DMS53 treated with DMSO at 0.1 percent for 48 hours (cell line): Measurements from ENCODE around the gene KCNG1.
"Not testable (repeated sequence)": the region's sequence is repeated elsewhere in the genome, so short reads cannot be mapped to it uniquely, and the experiment has no call there.

ENCODE experiments used
- DNase-seq: peaks from one replicate; lab custom pipeline; 2025; ENCODE audit not compliant: unreplicated experiment; lab: John Stamatoyannopoulos, UW

The KCNG1 gene, protein sequence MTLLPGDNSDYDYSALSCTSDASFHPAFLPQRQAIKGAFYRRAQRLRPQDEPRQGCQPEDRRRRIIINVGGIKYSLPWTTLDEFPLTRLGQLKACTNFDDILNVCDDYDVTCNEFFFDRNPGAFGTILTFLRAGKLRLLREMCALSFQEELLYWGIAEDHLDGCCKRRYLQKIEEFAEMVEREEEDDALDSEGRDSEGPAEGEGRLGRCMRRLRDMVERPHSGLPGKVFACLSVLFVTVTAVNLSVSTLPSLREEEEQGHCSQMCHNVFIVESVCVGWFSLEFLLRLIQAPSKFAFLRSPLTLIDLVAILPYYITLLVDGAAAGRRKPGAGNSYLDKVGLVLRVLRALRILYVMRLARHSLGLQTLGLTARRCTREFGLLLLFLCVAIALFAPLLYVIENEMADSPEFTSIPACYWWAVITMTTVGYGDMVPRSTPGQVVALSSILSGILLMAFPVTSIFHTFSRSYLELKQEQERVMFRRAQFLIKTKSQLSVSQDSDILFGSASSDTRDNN

DNA sequence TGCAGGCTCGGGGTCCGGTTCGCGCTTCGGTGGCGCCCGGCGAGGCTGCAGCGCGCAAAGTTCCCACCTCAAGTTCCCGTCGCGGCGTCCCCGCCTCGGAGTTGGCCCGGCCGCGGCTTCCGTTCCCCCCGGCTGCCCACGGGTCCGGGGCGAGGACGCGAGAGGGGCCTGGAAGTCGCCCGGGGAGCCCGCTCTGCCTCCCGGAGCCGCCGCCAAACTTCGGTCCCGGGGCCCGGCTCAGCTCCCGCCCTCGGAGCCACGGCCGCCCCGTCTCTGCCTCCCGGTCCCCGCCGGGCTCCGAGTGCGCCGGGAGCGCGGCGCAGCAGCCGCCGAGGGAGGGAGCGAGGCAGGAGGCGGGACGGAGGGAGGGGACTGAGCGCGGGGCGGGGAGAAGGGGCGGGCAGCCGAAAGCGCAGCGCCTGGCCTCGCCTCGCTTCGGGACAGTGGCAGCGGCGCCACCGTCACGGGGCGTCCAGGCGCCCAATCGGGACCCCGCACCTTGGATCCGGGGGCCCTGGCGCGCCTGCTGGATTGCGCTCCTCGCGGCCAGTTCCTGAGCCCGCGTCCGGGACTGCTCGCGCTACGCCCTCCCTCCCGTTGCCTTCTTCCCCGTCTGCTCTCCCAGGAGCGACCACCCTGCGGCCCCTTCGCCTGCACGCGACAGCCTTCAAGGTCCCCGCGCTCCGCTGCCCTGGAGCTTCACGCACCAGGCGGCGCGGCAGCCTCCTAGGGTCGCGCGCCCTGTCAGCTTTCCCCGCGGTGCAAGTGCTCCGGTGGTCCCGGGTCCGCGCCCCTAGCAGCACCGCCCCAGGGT lies at the start of gene KCNG1:
Gene KCNG1 (minus strand): TSS at position 305 of the 814 bp plus-strand sequence. CDS start 12,769 bp downstream, outside the sequence.
- no peak for DNase-seq

DNA sequence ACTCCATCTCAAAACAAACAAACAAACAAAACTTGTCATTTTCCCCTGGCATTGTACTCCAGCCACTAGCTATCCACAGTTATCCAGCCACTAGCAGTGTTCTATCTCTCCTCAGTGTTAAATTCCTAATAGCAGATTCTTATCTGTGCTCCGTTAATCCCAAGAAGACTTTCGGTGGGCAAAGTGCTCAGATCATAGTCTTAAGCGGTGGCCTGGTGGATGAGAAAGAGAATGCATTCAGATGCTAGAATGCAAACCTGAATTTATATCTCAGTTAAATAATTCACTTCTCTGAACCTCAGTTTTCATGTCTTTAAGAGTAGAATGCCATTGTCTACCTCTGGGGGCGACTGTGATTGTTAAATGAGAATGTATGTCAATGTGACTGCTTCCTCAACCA lies 47.7 kb upstream of the KCNG1 start:
- no peak for DNase-seq

DNA sequence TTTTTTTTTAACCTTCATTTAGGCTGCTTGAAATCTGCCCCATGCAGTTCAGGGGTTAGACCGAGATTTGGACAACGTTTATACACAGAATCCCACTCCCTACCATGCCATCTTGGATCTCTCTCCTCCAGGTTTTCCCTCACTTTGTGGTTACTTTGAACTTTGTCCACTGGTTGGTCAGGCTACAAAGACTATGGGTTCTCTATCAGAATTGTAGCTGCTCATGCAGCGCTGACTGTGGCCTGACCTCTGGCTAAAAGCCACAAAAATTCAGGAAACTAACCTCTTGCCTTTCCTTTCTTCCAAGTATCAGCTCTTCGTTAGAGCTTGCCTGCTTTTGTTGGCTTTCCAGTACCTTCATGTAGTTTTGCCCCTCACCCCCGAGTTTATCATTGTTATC lies 44.9 kb upstream of the KCNG1 start:
- no peak for DNase-seq

DNA sequence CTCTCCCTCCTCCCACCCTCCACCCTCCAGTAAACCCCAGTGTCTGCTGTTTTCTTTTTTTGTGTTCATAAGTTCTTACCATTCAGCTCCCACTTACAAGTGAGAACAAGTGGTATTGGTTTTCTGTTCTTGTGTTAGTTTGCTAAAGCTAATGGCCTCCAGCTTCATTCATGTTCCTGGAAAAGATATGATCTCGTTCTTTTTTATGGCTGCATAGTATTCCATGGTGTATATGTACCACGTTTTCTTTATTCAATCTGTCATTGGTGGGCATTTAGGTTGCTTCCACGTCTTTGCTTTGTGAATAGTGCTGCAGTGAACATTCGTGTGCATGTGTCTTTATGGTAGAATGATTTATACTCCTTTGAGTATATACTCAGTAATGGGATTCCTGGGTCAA lies 42.7 kb upstream of the KCNG1 start:
- DNase-seq, result no peak

DNA sequence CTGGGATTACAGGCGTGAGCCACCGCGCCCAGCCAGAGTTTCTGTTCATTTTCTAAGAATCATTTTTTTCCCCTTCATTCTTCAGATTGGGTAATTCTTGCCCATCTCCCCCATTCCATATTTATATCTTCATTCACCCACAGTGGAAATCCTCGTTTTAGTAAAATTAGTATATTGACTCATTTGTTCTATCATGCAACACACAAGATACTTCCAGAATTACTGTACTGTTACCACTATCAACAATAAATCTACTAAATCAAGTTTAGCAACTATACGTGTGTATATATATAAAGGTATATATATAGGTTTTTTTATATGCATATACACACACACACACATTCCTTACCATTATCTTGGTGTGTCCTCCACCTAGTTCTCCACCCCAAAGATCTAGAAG lies 41.2 kb upstream of the KCNG1 start:
- DNase-seq, result no peak

DNA sequence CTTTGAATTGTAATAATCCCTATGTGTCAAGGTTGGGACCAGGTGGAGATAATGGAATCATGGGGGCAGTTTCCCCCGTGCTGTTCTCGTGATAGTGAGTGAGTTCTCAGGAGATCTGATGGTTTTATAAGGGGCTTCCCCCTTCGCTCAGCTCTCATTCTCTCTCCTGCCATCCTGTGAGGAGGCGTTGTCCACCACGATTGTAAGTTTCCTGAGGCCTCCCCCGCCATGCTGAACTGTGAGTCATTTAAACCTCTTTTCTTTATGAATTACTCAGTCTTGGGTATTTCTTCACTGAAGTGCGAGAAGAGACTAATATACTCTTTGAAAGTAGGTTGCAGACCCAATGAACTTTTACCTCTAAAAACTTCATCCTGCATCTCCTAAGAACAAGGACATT lies 39.2 kb upstream of the KCNG1 start:
- DNase-seq, result no peak

DNA sequence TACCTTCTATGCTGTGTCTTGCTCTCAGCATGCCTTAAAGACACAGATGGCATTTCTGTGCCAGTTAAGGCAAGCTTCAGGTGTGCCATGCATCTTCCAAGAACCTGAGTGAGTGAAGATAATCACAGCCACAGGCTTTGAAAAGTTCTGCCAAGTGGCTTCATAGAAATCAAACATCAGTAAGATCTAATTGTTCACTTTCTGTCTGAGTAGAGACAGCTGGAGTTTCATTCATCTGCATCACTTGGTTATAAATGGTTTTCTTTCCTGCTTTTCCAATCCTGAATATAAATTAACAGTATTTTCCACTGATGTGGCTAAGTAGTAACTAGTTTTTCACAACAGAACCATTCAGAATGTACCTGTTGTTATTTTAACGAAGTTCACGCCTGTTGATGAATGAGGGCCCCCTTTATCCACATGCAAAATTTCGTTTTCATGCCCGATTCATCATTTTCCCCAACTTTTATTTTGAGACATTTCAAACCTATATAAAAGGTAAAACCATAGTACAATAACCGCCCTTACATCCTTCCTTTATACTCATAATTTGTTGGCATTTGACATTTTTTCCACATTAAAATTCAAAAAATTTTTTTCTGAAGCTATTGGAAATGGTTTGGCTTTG lies 38.6 kb upstream of the KCNG1 start:
- no peak for DNase-seq

DNA sequence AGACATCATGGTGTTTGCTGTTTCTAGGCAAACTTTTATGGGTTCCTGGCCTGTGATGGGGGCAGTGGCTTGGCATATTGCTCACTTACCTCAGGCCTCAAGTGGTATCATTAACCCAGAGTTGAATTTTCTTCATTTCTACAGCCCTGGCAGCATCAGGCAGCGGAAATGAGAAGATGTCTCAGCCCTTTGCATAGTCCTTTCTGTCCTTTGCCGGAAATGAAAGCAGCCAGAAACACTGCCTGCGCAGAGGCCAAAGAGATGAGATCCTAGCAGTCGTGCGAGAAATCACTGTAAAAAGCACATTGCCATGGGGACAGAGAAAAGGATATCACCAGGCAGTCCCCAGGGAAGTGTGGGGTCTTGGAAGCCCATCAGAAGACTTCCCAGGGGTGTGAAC lies 37.4 kb upstream of the KCNG1 start:
- no peak for DNase-seq

DNA sequence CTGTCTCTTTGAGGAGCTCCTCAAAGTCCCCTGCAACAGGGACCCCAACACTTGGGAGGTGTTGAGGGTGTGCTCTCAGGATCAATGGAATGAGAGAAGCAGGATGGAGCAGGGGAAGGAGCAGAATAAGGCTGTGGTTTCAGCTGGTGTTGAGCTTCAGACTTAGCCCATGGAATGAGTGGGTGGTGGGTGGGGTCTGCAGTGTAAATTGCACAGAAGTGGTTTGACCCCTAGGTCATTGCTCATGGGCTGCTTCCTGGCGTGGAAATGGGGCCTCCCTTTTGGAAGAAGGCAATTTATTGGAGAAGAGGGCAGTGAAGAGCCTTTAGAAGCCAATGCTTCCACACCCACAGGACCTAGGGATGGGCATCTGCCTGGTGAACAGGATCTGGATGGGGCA lies 37.0 kb upstream of the KCNG1 start:
- no peak for DNase-seq

DNA sequence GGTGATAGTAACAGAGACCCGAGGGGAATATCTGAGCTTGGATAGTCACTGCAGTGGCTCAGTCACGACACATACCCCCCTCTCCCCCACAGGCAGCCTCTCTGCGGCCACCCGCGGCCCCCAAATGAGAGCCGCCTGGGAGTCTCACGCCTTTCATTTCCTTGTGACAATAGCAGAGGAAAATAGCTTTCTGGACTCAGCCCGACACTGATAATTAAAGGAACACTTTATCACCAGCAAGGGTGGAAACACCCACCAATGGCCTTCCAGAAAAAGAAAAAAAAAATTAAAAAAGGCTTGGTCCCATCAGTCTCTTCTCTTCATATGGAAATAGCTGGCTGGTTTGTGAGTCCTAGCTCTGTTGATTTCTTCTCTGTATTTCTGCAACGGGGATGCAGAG lies 35.1 kb upstream of the KCNG1 start:
- no peak for DNase-seq

DNA sequence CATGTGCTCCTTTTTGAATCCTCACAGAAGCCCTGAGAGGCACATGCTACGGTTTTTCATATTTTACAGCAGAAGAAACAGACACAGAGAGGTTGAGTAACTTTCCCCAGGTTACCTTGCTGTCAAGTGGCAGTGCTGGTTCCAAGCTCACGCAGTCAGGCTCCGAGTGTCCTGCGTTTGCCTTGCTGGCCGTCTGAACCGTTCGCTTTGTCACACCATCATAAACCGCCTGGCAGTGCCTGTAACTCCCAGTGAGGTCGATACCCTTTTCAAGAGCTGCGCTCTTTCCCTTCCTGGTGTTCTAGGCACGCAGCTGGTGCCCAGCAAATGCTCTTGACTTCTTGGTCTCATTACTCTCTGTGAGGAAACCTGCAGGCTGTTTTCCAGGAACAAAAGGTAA lies 31.3 kb upstream of the KCNG1 start:
- DNase-seq, result no peak

DNA sequence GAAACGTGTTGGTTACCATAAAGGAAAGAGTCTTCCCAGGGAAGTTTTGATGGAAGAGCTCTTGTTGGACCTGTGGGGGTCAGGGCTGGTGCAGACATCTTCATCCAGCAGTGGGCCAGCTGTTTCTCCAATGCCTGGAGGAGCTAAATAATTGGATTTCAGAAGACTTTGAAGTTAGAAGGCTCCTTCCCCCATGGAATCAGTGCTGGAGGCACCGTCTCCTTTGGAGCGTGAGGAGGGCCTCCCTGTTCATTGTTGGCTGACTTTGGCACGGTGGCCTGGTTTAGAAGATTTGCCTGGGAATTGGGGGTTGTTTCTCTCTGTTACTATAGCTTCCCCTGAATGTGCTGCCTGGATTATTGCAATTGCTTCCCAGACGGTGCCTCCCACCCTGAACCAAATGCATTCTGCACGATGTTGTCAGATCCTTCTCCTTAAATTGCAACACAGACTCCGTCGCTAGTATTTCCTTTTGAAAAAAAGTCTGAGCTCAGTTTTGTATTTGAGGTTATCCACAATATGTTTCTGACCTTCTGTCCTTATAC lies 27.7 kb upstream of the KCNG1 start:
- no peak for DNase-seq

DNA sequence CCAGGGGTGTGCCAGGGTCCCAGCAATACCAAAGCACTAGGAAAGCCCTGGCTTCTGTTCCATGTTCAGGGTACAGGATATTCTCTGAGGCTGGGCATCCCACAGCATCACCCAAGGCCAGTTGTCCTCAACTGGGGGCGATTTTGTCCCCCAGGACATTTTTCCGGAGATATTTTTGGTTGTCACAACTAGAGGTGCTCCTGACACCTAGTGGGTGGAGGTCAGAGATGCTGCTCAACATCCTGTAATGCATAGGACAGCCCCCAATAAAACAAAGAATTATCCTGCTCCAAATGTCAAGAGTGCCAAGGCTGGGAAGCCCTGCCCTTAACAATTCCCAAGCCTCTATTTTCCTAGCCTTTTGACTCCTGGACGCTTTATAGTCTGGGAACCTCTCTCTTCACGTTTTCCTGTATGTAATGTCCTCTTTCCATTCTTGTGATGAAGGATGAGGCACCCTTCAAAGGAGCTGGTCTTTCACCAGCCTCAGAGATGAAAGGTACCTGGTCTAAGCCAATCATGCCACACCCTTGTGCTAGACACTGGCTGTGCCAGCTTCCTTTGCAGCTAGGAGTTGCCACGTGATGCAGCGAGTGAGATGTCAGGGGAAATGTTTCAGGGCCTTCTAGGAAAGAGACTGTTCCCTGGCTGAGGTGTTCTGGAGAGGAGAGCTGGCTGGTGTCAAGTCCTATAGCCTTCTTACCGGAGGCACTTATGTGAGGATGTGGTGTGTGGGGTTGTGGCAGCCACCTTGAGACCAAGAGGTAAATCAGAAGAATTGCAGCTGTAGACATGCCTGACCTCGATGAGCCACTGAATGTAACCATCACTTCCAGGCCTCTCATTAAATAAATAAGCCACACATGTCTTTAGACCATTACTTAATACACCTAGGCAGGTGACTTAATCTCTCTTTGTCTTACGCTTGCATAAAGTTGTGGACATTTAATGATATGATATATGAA lies 23.4 kb upstream of the KCNG1 start:
- no peak for DNase-seq

DNA sequence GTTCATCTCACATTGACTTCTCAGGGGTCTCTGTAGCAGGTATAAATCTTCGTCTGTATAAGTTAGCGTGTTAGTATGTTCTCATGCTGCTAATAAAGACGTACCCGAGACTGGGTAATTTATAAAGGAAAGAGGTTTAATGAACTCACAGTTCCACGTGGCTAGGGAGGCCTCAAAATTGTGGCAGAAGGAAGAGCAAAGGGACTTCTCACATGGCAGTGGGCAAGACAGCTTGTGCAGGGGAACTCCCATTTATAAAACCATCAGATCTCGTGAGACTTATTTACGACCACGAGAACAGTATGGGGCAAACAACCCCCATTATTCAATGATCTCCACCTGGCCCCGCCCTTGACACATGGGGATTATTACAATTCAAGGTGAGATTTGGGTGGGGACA lies 22.6 kb upstream of the KCNG1 start:
- not testable (repeated sequence) for DNase-seq

DNA sequence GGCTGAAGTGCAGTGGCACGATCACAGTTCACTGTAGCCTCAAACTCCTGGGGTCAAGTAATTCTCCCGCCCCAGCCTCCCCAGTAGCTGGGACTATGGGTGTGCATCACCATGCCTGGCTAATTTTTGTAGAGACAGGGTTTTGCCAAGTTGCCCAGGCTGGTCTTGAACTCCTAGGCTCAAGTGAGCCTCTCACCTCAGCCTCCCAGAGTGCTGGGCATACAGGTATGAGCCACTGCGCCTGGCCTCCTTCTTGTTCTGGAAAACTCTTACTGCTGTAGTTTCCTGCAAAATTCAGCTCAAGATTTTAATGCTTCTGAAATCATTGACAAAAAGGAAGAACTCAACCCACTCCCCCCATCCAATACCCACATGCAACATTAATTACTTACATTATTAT lies 21.9 kb upstream of the KCNG1 start:
- no peak for DNase-seq

DNA sequence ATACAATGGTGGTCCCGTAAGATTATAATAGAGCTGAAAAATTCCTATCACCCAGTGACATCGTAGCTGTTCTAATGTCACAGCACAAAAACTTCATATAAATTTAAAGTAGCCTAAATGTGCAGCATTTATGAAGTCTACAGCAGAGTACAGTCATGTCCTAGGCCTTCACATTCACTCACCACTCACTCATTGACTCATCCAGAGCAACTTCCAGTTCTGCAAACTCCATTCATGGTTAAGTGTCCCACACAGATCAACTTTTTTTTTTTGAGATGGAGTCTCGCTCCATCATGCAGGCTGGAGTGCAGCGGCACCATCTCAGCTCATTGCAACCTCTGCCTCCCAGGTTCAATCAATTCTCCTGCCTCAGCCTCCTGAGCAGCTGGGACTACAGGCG lies 20.9 kb upstream of the KCNG1 start:
- DNase-seq, result no peak

DNA sequence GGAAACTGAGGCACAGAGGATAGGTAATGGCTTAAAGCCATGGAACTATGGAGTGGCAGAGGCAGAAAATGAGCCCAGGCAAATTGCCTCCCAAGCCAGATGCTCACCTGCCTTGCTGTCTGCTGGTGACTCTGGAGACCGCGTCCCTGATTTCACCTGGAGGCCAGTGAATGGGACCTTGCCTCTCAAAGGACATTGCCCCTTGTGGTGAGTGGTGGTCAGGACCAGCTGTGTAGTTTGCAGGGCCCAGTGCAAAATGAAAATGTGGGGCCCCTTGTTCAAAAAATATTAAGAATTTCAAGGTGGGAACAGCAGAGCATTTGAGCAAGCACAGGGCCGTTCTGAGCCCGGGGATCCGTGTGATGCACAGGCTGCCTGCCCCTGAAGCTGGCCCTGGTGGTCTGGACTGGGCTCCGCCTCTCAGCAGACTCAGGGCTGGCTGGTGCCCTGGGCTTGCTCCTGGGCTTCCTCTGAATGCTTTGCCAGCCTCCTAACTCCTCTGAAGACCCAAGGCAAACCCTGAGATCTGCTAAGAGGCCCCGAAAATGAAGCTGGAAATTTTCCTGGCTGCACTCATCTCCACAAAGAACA lies 19.8 kb upstream of the KCNG1 start:
- no peak for DNase-seq

DNA sequence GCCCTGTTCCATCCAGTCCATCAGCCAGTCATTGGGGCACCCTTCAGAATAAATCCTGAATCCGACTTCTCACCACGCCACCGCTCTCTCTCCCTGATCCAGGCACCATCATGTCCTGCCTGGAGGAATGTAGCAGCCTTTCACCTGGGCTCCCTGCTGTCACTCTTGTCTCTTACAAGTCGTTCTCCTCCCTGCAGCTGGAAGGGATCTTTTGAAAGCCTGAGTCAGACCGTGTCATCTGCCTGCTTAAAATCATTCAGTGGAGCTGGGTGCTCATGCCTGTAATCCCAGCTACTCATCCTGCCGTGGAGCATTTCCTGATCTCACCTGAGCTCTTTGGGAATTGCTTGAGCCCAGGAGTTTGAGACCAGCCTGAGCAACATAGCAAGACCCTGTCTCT lies 19.2 kb upstream of the KCNG1 start:
- no peak for DNase-seq

DNA sequence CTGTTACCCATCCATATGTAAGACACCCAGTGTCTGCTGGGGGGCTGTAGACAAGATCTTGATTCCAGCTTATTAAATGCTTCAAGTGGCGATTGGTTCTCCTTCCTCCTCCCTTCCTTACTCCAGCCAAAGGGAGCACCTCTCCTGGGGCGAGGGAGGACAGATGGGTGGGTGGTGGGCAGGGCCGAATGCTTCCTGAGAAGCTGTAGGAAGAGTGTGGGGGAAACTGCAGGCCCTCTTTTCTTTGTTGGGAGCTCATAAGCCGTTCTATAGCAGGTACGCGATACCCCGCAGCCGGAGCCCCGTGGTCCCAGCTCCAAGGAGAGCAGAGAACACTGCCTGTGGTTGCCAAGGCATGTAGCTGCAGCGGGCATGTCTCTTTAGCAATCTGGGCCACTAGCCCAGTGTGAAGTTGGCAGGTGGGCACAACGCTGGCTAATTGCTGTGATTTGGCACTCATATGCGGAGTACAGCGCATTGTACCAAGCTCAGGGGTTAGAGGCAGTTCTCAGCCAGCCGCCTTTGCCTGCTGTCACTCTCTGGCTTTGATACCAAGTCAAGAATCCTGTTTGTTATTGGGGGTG lies 14.7 kb upstream of the KCNG1 start:
- DNase-seq, result no peak
